A204.1 (cell line): ENCODE results near the gene CHRNB2.

Source experiments
- FAIRE-seq: peaks from 2 replicates; lab custom pipeline; 2012; peaks lifted over from hg19 to GRCh38; lab: Jason Lieb, UNC

Gene CHRNB2

DNA sequence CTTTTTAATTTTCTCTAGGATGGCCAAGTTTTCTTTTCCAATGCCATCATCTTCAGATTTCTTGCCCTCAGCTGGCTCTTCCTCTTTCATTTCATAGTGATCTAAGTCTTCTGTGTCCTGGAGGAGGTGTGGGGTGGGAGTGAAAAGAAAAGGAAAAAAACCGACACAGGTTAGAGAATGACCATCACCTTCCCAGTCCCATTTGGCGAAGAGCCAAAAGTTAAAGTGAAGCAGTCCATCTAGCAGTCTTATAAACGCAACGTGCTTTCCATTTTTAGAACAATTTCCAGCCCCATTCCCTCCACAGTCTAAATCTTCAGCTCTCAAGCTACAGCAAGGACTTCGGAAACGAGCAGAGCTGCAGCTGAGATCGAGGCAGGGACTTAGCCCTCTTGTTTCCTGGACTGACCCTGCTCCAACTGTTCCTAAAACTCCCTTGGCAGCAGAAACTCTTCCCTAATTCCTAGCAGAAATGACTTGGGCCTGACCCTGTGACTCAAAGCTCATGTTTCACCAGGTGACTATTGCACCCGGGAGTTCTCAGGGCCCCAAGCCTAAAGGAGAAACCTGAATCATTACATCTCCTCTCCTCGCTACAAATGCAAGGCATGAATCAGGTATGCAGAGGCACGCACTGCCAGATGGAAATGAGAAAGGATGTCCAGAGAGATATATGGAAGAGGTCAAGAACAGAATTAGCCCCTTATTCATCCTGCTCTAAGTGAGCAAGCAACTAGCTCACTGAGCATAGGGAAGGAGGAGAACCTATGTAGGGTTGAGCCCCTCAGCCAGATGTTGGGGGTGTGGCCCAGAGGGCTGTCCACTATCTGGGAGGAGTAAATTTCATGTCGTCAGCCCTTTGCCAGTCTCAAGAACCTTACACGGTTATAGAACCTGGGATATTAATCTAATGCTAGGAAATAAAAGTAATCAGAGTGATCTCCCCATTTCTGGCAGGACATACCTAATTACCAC lies 14.2 kb upstream of the CHRNB2 start:
- no peak for FAIRE-seq

DNA sequence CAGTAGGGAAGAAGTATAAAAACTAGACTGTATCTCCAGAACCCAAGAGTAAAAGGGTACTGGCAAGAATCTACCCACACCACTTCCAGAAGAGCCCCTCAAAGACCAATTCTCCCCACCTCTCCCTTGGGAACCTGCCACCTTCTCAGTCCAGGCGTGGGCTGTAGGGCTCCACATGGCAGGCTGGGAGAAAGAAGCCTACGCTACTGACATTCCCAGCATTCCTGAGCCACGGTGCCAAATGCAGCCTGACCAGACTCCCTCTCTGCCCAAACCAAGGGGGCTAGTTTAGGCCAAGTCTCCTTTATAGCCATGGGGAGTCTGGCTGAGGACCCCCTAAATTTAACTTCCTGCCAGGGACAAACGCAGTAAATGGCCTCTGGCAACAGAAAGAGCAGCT lies 11.2 kb upstream of the CHRNB2 start:
- no peak for FAIRE-seq

DNA sequence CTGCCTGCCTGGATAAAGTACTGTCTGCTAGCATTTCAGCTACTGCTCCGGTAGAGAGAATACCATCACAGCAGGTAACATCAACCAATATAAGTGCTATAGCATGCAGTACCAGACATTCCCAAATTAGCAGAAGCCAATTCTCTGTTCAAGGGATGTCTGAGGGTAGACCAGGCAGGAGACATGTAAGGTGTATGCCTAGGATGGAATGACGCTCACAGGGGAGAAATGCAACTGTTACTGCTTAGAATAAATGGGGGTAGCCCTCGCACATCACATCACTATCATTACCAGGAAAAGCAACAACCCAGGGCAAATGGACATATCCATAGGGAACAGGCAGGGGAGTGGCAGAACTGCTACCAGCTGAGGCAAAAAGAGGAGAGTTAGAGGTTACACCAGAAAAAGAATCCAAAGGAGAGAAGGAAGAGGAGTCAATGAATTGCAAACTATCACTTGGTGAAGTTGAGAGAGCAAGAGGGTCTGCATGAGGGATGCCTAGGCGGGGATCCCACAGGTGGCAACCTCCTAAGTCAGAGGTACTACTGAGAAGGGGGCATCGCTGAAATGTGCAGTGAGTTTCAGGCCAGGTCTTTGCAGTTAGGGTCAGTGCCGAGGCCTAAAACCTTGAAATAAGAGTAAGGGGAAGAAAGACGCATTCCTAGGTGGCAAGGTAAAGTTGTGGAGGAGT lies 10.2 kb upstream of the CHRNB2 start:
- no peak for FAIRE-seq

DNA sequence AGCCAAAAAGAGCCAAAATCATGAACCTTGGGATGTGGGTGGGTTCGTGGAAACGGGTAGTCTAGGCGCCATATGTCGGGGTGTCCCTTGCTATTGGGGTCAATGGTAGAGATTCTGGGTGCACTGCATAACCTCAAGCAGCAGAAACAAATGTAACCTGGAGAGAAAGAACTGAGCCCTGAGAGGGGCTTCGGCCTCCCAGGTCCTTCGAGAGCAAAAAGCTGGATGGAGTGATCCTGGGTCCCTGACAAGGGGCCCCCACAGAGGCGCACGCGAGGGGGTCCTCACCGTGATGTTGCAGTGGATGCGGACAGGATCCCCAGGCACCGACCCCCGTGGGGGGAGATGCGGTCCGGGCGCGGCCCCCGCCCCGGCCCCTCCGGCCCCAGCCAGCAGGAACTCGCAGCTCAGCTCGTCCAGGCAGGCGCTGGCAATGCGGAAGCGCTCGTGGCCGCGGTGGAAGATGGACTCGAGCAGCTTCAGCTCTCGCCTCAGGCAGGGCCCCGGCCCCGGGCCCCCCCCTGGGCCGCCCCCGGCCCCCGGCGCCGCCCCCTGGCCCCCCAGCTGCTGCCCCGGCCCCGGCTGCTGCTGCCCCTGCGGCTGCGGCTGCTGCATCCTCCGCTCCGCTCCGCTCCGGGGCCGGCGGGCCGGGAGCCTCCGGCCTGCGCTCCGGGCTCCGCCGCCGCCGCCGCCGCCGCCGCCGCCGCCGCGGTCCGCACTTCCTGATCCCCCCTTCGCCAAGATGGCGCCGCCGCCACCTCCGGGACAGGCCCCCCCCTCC lies 9.4 kb upstream of the CHRNB2 start, which contains the start of gene UBE2Q1:
Gene UBE2Q1, minus strand, starts transcription at position 724 of the 781 bp plus-strand sequence. Its CDS starts 109 bp downstream, at position 615.
- no peak for FAIRE-seq

DNA sequence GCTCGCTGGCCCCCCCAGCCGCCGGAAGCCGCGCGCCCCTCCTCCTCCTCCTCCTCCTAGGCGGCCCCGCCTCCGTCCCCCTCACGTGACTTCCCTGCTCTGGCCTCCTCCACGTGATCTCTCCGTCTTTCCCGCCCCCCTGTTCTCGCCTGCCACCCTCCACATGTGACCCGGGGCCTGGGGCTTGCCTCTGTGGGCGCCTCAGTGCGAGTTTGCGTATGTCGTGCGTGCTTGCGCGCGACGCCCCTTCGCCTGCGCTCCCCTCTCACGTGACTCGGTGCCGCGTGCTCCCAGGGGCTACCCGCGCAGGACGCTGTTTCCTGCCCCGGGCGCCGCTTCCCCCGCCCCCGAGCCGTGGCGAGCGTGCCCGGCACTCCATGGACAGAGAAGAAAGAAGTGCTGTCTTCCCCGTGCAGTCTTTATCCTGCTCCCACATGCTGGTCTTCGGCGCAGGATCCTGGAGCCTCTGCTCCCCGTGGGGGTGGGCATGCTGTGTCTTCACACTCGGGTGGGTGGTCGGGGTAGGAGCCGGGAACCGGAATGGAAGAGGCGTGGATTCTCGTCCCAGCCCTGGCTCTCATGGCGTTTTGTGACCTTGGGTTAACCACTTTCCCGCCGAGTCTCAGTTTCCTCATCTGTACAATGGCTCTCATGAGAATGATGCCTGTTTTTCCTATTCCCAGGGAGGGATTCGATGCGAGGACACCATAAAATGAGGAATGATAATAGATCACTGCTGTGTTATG lies 8.7 kb upstream of the CHRNB2 start:
- peak; percentile 89 for FAIRE-seq

DNA sequence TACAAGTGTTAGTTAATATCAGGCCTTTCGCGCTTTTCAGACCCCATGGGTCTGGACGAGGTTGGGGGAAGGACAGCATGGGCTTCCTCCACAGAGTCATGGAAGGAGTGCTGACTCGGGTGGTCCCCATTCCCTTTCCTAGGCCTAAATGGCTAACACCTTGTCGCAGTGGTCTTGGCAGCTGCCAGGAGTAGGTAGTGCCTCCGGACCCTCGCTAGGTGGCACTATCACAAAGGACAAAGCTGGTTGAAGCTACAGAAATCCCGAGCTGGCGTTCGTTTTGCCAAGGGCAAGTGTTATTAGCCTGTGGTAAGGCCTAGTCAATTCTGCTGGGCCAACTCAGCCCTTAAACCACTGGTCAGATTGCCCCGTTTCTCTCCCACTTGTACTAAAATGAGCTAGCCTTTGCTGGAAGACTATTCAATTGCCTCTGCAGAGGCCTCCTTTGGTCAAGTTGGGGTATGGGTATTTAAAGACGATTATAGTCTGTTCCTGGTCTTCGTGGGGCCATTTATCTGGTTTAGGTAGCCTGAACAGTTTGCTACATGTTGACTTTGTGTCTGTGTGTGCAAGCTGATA lies 8.0 kb upstream of the CHRNB2 start:
- peak; percentile 41 for FAIRE-seq

DNA sequence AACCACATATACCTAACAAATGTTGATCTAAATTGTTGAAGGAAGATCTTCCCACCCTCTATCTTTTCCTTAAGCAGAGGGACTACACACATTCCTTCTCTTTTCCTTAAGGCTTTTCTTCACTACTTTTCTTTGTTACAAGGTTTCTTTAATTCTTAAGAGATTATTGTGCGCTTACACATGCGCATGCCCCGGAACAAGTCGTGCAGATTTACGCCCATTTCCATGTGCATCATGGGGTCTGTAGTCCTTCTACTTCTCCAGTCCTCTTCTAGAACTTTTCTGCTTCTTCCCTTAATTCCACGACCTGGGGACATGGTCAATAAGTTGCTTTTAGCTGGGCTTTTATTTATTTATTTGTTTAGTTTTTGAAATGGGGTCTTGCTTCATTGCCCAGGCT lies 1.7 kb upstream of the CHRNB2 start:
- FAIRE-seq: no peak

DNA sequence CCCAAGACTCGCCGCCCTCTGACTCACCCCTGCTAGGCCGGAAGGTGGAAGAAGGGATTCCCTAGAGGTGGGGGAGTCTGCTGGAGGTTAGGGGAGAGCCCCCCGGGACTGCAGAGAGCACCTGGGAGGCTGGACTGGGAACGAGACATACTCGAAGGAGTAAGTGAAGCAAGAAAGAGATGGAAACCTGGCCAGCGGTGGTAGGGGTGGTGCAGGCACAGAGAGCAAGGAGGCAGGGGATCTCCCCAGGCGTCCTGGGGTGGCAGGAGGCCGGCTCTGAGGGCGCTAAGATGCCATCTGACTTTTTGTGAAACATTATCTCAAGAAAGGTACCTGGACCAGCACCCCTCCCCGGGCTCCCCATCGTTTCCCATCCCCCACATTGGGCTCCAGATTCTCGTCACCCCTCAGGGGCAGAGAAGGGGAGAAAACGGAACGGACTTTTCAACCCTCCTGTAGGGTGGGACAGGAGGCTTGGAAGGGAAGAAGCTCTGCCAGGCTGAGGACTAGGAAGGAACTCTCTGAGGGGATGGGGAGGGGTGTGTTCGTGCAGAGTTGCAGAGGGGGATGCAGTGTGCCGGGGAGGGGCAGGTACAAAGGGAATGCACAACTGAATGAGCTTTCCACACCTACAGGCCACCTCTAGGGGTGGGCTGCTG lies 708 bp downstream of the CHRNB2 start:
- FAIRE-seq: no peak

DNA sequence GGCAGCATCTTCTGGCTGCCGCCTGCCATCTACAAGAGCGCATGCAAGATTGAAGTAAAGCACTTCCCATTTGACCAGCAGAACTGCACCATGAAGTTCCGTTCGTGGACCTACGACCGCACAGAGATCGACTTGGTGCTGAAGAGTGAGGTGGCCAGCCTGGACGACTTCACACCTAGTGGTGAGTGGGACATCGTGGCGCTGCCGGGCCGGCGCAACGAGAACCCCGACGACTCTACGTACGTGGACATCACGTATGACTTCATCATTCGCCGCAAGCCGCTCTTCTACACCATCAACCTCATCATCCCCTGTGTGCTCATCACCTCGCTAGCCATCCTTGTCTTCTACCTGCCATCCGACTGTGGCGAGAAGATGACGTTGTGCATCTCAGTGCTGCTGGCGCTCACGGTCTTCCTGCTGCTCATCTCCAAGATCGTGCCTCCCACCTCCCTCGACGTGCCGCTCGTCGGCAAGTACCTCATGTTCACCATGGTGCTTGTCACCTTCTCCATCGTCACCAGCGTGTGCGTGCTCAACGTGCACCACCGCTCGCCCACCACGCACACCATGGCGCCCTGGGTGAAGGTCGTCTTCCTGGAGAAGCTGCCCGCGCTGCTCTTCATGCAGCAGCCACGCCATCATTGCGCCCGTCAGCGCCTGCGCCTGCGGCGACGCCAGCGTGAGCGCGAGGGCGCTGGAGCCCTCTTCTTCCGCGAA lies 3.8 kb downstream of the CHRNB2 start:
- FAIRE-seq: no peak

DNA sequence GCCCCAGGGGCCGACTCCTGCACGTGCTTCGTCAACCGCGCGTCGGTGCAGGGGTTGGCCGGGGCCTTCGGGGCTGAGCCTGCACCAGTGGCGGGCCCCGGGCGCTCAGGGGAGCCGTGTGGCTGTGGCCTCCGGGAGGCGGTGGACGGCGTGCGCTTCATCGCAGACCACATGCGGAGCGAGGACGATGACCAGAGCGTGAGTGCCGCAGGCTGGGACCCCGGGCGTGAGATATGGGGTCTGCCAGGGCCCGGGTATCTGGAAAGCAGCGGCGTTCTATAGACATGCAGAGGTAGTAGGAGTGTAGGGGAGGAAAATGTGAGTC lies 4.3 kb downstream of the CHRNB2 start:
- no peak for FAIRE-seq

DNA sequence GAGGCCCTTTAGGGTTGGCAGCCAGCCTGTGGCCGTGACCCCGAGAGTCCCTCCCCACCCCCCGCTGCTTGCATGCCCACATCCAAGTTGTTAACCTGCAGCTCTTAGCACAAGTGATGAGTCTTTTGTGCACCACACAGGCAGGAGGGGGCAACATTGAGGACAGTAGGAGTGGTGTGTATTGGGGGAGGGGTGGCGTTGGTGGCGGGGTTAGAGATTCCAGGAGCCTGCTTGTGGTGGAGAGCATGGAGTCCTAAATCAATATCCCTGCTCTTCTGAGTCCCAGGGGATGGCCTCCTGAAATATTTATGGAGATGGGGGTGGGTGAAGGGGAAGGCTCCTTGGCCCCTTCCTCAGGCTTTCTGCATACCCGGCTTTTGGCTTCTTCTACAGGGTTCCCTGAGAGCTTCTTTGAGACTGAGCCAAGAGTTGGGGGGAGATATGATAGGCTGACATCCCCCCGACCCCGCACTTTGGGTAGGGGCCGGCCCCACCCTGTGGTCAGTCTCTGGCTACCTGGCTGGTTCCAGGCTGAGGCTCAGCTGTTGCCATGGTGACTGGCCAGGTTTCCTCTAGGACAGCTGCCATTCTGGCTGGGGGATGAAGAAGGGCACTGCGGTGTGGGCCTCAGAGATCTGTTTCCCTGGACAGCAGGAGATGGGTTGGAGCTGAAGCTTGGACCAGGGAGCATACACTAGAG lies 5.0 kb downstream of the CHRNB2 start:
- no peak for FAIRE-seq

DNA sequence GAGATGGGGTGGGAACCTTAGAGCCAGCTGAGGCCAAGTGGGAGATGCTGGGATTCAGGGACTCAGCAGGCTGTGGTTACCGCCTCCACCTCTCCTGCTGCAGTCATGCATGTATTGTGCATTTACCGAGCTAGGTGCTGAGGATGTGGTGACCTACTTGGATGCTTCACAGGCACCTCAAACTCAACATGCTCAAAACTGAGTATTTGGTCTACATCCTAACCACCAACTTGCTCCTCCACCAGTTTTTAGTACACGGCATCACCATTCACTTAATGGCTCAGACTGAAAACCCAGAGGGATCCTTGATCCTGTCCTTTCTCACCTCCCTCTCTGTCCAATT lies 5.6 kb downstream of the CHRNB2 start:
- FAIRE-seq: no peak

DNA sequence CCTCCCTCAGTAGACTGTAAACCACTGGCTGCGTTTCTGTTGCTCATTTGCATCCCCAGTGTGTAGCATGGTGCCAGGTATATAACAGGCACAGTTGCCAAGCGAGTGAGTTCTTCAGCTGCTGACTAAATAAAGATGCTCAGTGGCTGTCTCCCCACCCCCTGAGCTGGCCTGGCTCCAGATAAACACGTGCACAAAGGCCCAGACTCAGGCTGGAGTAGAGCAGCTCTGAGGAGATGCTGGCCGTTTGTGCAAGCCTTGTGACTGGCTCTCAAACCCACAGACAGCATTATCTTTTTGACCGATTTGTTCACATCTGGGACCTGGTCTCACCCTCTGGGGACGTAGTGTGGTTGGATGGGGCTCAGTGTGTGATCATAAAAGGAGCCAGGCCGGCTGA lies 7.1 kb downstream of the CHRNB2 start:
- FAIRE-seq: no peak

DNA sequence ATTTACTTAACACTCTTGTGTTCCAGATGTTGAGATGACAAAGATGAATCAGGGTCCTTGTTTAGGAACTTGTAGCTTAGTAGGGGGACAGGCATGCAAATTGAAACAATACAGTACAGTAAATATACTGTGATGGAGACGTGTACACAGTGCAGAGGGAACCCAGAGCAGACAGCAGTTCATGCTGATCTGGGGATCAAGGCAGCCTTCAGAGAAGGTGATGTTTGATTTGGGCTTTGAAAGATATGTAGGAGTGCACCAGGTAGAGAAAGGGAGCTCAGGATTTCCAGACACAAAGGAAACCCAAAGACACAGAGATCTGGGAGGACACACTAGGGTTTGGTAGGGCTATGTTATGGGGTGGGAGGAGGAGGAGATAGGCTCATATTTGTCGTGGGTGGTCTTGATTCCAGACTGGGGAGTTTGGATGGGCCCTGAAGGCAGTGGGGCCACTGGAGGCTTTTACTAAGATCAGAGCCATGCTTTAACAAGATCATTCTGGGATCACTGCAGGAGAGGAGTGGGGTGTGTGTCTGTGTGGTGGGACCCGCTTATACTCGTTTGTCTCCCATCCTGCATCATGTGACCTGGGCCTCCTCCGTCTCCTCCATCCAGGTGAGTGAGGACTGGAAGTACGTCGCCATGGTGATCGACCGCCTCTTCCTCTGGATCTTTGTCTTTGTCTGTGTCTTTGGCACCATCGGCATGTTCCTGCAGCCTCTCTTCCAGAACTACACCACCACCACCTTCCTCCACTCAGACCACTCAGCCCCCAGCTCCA lies 7.8 kb downstream of the CHRNB2 start:
- no peak for FAIRE-seq

DNA sequence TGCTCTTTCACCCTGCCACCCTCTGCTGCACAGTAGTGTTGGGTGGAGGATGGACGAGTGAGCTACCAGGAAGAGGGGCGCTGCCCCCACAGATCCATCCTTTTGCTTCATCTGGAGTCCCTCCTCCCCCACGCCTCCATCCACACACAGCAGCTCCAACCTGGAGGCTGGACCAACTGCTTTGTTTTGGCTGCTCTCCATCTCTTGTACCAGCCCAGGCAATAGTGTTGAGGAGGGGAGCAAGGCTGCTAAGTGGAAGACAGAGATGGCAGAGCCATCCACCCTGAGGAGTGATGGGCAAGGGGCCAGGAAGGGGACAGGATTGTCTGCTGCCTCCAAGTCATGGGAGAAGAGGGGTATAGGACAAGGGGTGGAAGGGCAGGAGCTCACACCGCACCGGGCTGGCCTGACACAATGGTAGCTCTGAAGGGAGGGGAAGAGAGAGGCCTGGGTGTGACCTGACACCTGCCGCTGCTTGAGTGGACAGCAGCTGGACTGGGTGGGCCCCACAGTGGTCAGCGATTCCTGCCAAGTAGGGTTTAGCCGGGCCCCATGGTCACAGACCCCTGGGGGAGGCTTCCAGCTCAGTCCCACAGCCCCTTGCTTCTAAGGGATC lies 8.5 kb downstream of the CHRNB2 start:
- no peak for FAIRE-seq

DNA sequence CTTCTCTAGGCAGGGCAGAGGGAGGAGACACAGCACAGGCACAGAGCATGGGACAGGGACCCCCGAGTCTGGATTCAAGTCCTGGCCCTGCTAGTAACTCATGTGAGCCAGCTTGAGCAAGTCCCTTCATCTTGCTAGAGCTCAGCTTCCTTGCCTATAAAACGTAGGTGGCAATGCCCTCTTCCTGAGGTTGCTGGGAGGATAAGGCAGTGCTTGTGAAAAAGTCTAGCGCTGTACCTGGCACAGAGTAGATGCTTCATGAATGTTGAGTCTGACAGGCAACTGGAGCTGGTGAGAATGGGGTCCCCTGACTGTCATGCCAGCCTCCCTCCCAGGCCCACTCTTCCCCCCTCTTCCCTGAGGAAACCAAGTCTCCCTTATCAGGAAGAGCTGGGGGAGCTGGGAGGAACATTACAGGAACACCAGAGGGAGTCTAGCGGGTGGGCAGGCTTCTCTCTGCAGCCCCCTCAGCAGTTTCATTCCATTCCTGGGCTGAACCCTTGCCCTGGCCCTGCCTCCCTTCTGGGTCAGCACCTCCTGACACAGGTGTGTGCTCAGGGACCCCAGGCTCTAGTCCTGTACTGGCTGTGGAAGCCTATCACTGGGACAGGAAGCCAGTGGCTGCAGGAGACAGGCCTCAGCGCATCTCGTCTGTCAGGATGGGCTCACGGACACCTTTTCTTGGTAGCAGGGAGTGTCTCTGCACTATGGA lies 9.9 kb downstream of the CHRNB2 start:
- FAIRE-seq: no peak

DNA sequence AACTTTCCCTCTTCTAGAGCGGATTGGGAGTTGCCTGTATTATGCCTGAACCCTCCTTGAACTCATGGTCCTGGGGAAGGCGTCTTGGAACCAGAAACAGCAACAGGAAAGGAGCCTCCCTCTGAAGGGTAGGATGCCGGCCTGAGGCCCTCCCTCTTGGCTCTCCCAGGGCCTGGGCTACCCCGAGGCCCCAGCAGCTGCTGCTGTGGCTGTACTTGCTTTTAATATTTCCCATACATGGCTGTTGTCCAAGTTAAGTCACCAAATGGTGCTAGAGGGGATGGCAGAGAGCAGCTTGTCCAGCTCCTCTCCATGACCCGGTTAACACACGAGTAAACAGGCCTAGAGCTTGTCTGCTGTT lies 10.5 kb downstream of the CHRNB2 start:
- FAIRE-seq: no peak

DNA sequence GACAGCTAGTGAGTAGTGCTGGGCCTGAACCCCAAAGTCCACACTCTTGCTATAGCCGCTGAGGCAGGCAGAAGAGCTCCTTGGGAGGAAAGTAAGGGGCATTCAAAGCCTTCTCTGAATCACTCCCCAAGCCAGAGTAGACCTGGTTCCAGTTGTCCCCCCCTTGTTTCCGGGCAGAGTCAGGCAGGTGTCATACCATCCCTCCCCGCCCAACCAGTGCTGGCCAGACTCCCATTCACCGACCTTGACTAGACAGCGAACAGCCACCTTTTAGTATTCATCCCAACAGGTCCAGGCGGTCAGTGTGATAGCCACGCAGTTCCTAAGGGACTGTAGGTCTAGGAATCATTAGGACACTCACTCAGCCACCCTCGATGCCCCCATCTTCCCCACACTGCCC lies 11.8 kb downstream of the CHRNB2 start:
- no peak for FAIRE-seq
